ENCODE data around the gene NARF. TPM values are rescaled to one million over a fixed set of nuclear protein-coding genes. Genes with fewer than 3 reads are reported as not detected.
A peak's percentile ranks its signal among the peaks of the same experiment; 100 is the strongest.

NARF gene
- total RNA-seq, 1 donor from 2014 or later: 64.4 TPM

GRCh38 chr17:82483204-82483660, 24.7 kb downstream of the NARF start:
- Histone ChIP-seq H3K27me3 (ENCODE audit: insufficient read depth, low read length) (no peaks in the 10 kb centered on the region), H3K36me3 (ENCODE audit: insufficient read depth, low read length) (peaks cover 14% of the 10 kb centered on the region), H2AFZ (ENCODE audit: low read depth, low read length) (no peak overlapping the region), H3K27ac (ENCODE audit: low read depth, low read length) (no peak overlapping the region), H3K79me2 (ENCODE audit: insufficient read depth, low read length) (no peaks in the 10 kb centered on the region), H3K4me3 (ENCODE audit: insufficient read depth, low read depth, low read length) (no peak overlapping the region), H4K20me1 (ENCODE audit: insufficient read depth, low read length) (no peaks in the 10 kb centered on the region), H3K9me3 (ENCODE audit: insufficient read depth, low read depth, low read length) (no peaks in the 10 kb centered on the region), H3K4me1 (ENCODE audit: insufficient read depth, low read length) (no peaks in the 10 kb centered on the region), H3K9ac (ENCODE audit: low read length) (no peak overlapping the region), H3K4me2 (ENCODE audit: low read length) (no peak overlapping the region)
- FAIRE-seq (no peak), DNase-seq (ENCODE audit: low read depth) (no peak)
- no peak overlapping the region for H3K27ac Mint-ChIP-seq (ENCODE audit: unreplicated experiment)
- peaks cover 15% of the 10 kb centered on the region for H3K36me3 Mint-ChIP-seq (ENCODE audit: low read depth, unreplicated experiment)
- H3K4me3 Mint-ChIP-seq (ENCODE audit: unreplicated experiment): no peak overlapping the region
- H3K27me3 Mint-ChIP-seq (ENCODE audit: low read depth, unreplicated experiment): no peaks in the 10 kb centered on the region
- no peak for TF ChIP-seq EZH2 (IDR thresholded peaks at IDR 0.05; ENCODE audit: insufficient read depth, low read length)
- H3K4me1 Mint-ChIP-seq (ENCODE audit: low read depth, unreplicated experiment): peaks cover under 1% of the 10 kb centered on the region
- H3K9me3 Mint-ChIP-seq (ENCODE audit: unreplicated experiment): no peaks in the 10 kb centered on the region

- H3K27ac Mint-ChIP-seq (ENCODE audit: unreplicated experiment): no peak overlapping the region
- no peaks in the 10 kb centered on the region for H3K4me1 ChIP-seq (ENCODE audit: insufficient read depth, low read length)
- no peak overlapping the region for H3K4me2 ChIP-seq (ENCODE audit: low read length)
- H3K36me3 Mint-ChIP-seq (ENCODE audit: low read depth, unreplicated experiment): peaks cover 15% of the 10 kb centered on the region
- H3K4me3 ChIP-seq (ENCODE audit: insufficient read depth, low read depth, low read length): no peak overlapping the region
- H2AFZ ChIP-seq (ENCODE audit: low read depth, low read length): no peak overlapping the region
- H3K27ac ChIP-seq (ENCODE audit: low read depth, low read length): no peak overlapping the region
- no peak for TF ChIP-seq CTCF (IDR thresholded peaks at IDR 0.05; ENCODE audit: insufficient read depth, low read depth, low read length)
- TF ChIP-seq EZH2 (IDR thresholded peaks at IDR 0.05; ENCODE audit: insufficient read depth, low read length): no peak
- FAIRE-seq (no peak), DNase-seq (ENCODE audit: low read depth) (no peak)
- H3K4me1 Mint-ChIP-seq (ENCODE audit: low read depth, unreplicated experiment): no peaks in the 10 kb centered on the region
- no peaks in the 10 kb centered on the region for H3K27me3 ChIP-seq (ENCODE audit: insufficient read depth, low read length)
- no peaks in the 10 kb centered on the region for H3K79me2 ChIP-seq (ENCODE audit: insufficient read depth, low read length)
- H3K4me3 Mint-ChIP-seq (ENCODE audit: unreplicated experiment): no peak overlapping the region
- no peak overlapping the region for H3K9ac ChIP-seq (ENCODE audit: low read length)
- H4K20me1 ChIP-seq (ENCODE audit: insufficient read depth, low read length): no peaks in the 10 kb centered on the region
- no peaks in the 10 kb centered on the region for H3K9me3 ChIP-seq (ENCODE audit: insufficient read depth, low read depth, low read length)
- no peaks in the 10 kb centered on the region for H3K27me3 Mint-ChIP-seq (ENCODE audit: low read depth, unreplicated experiment)
- H3K36me3 ChIP-seq (ENCODE audit: insufficient read depth, low read length): peaks cover 14% of the 10 kb centered on the region
- H3K9me3 Mint-ChIP-seq (ENCODE audit: unreplicated experiment): no peaks in the 10 kb centered on the region
Measured at GRCh38 chr17:82483836-82484235, 25.3 kb downstream of the NARF start.

GRCh38 chr17:82486231-82487094, 27.9 kb downstream of the NARF start:
- Histone ChIP-seq H3K4me3 (ENCODE audit: insufficient read depth, low read depth, low read length) (no peak overlapping the region), H3K9ac (ENCODE audit: low read length) (no peak overlapping the region), H3K79me2 (ENCODE audit: insufficient read depth, low read length) (no peaks in the 10 kb centered on the region), H3K4me1 (ENCODE audit: insufficient read depth, low read length) (no peaks in the 10 kb centered on the region), H3K4me2 (ENCODE audit: low read length) (no peak overlapping the region), H3K36me3 (ENCODE audit: insufficient read depth, low read length) (peaks cover 14% of the 10 kb centered on the region), H3K27me3 (ENCODE audit: insufficient read depth, low read length) (no peaks in the 10 kb centered on the region), H3K27ac (ENCODE audit: low read depth, low read length) (no peak overlapping the region), H3K9me3 (ENCODE audit: insufficient read depth, low read depth, low read length) (no peaks in the 10 kb centered on the region), H2AFZ (ENCODE audit: low read depth, low read length) (no peak overlapping the region), H4K20me1 (ENCODE audit: insufficient read depth, low read length) (no peaks in the 10 kb centered on the region)
- Mint-ChIP-seq H3K4me1 (ENCODE audit: low read depth, unreplicated experiment) (no peaks in the 10 kb centered on the region), H3K27me3 (ENCODE audit: low read depth, unreplicated experiment) (peaks cover 3% of the 10 kb centered on the region), H3K4me3 (ENCODE audit: unreplicated experiment) (peak overlapping the region; percentile 40), H3K36me3 (ENCODE audit: low read depth, unreplicated experiment) (peaks cover 20% of the 10 kb centered on the region), H3K27ac (ENCODE audit: unreplicated experiment) (no peak overlapping the region), H3K9me3 (ENCODE audit: unreplicated experiment) (no peaks in the 10 kb centered on the region)
- FAIRE-seq (no peak), DNase-seq (ENCODE audit: low read depth) (no peak)
- TF ChIP-seq EZH2 (IDR thresholded peaks at IDR 0.05; ENCODE audit: insufficient read depth, low read length) (no peak), CTCF (IDR thresholded peaks at IDR 0.05; ENCODE audit: insufficient read depth, low read depth, low read length) (no peak)
